ENCODE results near the gene PRTN3.
A peak's percentile ranks its signal among the peaks of the same experiment; 100 is the strongest.

PRTN3 gene

DNA sequence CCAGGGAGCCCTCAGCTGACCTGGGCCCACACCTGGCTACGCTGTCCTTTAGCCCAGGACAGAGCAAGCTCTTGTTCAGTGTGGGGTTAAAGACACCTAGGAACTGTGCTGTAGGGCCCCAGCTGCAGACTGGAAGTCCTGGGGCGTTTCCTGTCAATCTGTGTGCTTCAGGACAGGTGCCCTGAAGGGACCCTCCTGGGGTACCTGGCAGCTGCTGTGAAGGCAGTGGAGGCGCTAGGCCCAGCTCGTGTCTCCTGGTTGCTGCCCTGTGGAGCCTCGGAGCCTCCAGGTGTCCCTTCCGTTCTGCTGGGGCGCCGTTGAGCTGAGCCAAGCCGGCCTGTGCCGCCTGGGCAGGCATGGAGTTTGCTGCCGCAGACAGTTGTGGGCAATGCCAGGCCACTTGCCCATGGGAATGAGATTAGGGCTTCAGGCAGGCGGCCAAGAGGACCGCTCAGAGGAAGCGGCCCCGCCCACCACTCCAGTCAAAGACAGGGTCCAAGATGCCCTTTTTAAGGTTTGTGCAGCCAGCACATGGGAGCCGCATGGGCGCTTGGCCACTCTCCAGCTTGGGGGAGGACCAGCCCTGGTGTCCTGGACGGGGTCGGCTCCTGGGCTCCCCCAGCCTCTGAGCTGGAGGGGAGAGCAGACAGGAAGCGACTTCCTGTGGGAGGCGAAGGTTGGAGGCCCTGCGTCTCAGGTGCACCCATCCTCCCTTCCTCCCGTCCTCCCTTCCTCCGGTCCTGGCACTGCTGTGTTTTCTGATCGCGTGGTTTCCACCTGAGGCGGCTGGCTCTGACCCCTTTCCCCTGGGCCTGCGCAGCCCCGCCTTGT, 39.6 kb upstream of the PRTN3 start:
- intact Hi-C loops (cut with DNase I) = no loop called here
- DNase-seq = peak in 2 of 42 donors; percentile 45 to 47

- DNase-seq = no peak
- intact Hi-C loops (cut with DNase I) = no loop called here
Observed at GRCh38 chr19:801861-802497, 38.8 kb upstream of the PRTN3 start.

GRCh38 chr19:802498-803098, 38.2 kb upstream of the PRTN3 start:
- intact Hi-C loops (cut with DNase I) = no loop called here
- no peak for DNase-seq

DNA sequence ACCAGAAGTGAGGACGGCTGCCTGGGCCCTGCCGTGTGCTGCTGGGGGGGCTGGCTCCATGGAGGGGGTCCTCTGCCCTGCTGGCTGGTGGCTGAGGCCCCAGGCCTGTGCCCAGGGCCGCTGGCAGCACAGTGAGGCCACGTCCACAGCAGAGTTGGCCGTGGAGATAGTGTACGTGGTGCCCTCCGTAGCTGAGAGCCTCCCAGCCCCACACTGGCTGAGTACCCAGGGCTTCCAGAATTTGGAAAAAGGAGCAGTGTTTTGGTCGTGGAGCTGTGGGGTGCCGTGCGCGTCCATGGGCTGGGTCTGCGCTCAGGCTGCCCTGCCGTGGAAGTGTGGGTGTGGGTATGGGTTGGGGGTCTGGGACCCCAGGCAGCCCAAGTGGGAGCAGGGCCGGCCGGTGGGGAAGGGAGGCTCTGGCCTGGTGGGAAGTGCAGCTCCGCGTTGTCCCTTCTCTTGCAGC, 37.7 kb upstream of the PRTN3 start:
- DNase-seq = no peak
- intact Hi-C loops (cut with DNase I) = no loop called here

DNA sequence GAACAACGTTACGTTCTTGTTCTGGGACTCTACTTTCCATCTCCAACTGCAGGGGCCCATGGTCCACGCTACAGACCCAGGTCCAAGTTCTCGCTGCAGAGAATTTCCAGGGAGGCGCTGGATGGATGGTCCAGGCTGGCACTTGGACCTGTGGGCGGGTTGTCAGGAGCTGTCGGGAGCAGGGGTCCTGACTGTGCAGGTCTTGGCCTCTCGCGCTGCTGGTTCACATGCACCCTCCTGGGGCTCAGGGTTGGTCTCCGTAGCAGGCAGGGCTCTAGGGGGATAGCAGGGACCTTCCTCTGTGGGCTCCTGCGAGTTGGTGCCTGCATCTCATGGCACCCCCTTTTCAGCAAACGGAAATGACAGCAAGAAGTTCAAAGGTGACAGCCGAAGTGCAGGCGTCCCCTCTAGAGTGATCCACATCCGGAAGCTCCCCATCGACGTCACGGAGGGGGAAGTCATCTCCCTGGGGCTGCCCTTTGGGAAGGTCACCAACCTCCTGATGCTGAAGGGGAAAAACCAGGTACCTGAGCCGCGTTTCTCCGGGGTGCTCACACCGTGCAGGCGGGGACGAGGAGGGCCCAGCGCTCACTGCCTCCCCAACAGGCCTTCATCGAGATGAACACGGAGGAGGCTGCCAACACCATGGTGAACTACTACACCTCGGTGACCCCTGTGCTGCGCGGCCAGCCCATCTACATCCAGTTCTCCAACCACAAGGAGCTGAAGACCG, 36.9 kb upstream of the PRTN3 start:
- DNase-seq = no peak
- intact Hi-C loops (cut with DNase I) = no loop called here

DNA sequence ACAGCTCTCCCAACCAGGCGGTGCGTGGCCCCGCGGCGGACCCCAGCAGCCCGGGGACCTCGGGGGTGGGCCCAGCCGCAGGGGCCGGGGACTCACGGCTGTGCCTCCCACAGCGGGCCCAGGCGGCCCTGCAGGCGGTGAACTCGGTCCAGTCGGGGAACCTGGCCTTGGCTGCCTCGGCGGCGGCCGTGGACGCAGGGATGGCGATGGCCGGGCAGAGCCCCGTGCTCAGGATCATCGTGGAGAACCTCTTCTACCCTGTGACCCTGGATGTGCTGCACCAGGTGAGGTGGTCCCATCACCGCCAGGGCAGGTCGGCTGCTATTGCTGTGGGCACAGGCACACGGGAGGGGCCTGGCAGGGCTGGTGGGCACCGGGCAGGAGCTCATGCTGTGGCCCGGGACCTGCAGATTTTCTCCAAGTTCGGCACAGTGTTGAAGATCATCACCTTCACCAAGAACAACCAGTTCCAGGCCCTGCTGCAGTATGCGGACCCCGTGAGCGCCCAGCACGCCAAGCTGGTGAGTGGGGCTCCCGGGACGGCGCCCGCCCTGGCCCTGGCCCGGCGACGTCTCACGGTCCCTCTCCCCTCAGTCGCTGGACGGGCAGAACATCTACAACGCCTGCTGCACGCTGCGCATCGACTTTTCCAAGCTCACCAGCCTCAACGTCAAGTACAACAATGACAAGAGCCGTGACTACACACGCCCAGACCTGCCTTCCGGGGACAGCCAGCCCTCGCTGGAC, 36.2 kb upstream of the PRTN3 start:
- no peak for DNase-seq
- intact Hi-C loops (cut with DNase I) = no loop called here

DNA sequence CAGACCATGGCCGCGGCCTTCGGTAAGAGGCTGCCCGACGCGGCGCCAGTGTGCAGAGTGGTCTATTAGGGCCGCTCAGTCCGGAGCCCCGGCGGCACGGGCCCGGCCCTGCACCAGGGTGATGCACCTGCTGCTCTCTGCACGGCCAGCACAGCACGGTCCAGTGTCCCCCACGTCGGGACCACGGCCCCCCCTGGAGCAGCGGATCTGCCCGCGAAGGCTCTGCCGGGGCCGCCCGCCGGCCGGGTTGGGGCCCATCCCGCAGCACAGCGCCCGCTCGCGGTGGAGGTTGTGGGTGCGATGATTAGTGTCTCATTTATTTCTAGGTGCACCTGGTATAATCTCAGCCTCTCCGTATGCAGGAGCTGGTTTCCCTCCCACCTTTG, 35.6 kb upstream of the PRTN3 start:
- DNase-seq = peak in 22 of 42 donors; percentile 24 to 73 (median 53)
- intact Hi-C loops (cut with DNase I) = no loop called here

- intact Hi-C loops (cut with DNase I) = no loop called here
- DNase-seq = no peak
Observed at GRCh38 chr19:805600-806550, 34.9 kb upstream of the PRTN3 start.

- DNase-seq = no peak
- intact Hi-C loops (cut with DNase I) = no loop called here
Observed at GRCh38 chr19:806815-807421, 33.9 kb upstream of the PRTN3 start.

DNA sequence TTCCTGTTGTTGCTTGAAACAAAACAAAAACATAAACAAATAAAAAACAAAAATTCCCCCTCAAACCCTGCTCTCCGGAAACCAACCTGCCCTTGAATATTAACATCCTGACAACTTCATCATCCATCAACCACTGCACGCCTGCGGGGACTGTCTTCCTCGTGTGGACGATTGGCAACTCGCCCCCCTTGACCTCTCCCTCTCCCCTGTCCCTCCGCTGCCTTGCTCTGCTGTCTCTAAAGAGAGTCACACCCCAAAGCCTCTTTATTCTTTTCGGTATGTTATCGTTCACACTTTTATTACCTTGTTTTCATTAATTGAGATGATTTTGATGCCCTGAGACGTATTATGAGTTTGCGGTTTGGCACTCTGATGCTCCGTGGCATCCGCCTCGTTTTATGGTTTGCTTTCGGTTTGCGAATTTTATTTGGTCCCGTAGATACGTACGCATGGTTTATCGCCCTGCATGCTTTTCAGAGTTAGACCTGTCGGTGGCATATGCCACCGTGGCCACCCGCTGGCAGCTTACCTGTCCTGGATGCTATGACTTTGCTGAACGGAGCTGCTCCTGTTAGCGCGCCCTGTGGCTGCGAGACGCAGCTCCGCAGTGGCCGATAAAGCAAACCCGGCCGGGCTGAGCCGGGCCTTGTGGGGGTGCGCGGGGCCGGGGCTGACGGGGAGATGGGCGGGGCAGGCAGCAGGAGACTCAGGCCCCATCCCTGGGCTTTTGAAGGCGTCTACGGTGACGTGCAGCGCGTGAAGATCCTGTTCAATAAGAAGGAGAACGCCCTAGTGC, 33.0 kb upstream of the PRTN3 start:
- DNase-seq = no peak
- intact Hi-C loops (cut with DNase I) = no loop called here

GRCh38 chr19:808423-808775, 32.4 kb upstream of the PRTN3 start:
- peak in 1 of 42 donors; percentile 7 for DNase-seq
- intact Hi-C loops (cut with DNase I) = no loop called here

- intact Hi-C loops (cut with DNase I) = no loop called here
- peak in 1 of 42 donors; percentile 12 for DNase-seq
Observed at GRCh38 chr19:810077-810855, 30.5 kb upstream of the PRTN3 start.

GRCh38 chr19:810883-811489, 29.8 kb upstream of the PRTN3 start:
- peak in 1 of 42 donors; percentile 10 for DNase-seq
- intact Hi-C loops (cut with DNase I) = no loop called here

GRCh38 chr19:811506-812048, 29.2 kb upstream of the PRTN3 start:
- peak in 1 of 42 donors; percentile 12 for DNase-seq
- intact Hi-C loops (cut with DNase I) = no loop called here

GRCh38 chr19:812049-812746, 28.6 kb upstream of the PRTN3 start:
- DNase-seq = no peak
- intact Hi-C loops (cut with DNase I) = no loop called here
